SK-N-SH (cell line): Measurements from ENCODE around the gene BOK. TPM values are rescaled to one million over a fixed set of nuclear protein-coding genes. Genes with fewer than 3 reads are reported as not detected.

Experiments used
- CTCF ChIA-PET: fragments of 300-600, 350-600 bp; formaldehyde crosslinking; extraction: SDS; loops from one replicate; lab custom pipeline; 2021; lab: Yijun Ruan, JAX
- POLR2A ChIA-PET: fragments of 350-600 bp; sonication (Branson Sonifier 250); formaldehyde crosslinking; extraction: SDS; loops from one replicate; lab custom pipeline; 2020; ENCODE audit warnings: antibody characterized with exemption, inconsistent platforms; lab: Yijun Ruan, JAX
- DNase-seq: peaks from one replicate; pipeline ENCODE4 v3.0.0; 2012
- H2AFZ ChIP-seq: fragments of 200-600 bp; sonication (generic); 2 replicates; pipeline ENCODE4 v1.8.1; 2016; ENCODE audit warnings: antibody characterized with exemption, mild to moderate bottlenecking, low read depth
- H3F3A ChIP-seq: fragments of 200-600 bp; sonication (generic); replicated peaks from 2 replicates; pipeline ENCODE3; 2016; ENCODE audit warnings: antibody characterized with exemption, mild to moderate bottlenecking; ENCODE audit not compliant: insufficient read depth
- H3K27ac ChIP-seq, 2 experiments: fragments of 200-500 bp in 1 of 2; fragments of 200-600 bp in 1 of 2; sonication (Bioruptor generic) in 1 of 2; sonication (generic), shearing (Covaris generic) in 1 of 2; 2 replicates each; pipeline versions ENCODE4 v1.5.1 to v1.6.1; 2014 to 2016; ENCODE audit warnings: low read depth in 2 of 2, inconsistent platforms in 1 of 2, low read length in 1 of 2, mild to moderate bottlenecking in 1 of 2, mixed read lengths in 1 of 2
- H3K27me3 ChIP-seq: fragments of 200-600 bp; sonication (generic), shearing (Covaris generic); 2 replicates; pipeline ENCODE4 v1.6.1; 2016; ENCODE audit warnings: mixed run types; ENCODE audit not compliant: insufficient read depth
- H3K36me3 ChIP-seq, 2 experiments: fragments of 200-500 bp in 1 of 2; fragments of 200-600 bp in 1 of 2; sonication (Bioruptor generic) in 1 of 2; sonication (generic) in 1 of 2; replicated peaks in 1 of 2; 2 replicates each; pipeline versions ENCODE3 to v1.5.1; 2014 to 2016; ENCODE audit warnings: low read length in 1 of 2, mild to moderate bottlenecking in 1 of 2; ENCODE audit not compliant: insufficient read depth in 2 of 2, control insufficient read depth in 1 of 2
- H3K4me1 ChIP-seq, 2 experiments: fragments of 200-500 bp in 1 of 2; fragments of 200-600 bp in 1 of 2; sonication (Bioruptor generic) in 1 of 2; sonication (generic), shearing (Covaris generic) in 1 of 2; 2 replicates each; pipeline versions ENCODE4 v1.5.1 to v1.6.1; 2014 to 2016; ENCODE audit warnings: low read depth in 1 of 2, low read length in 1 of 2, mixed run types in 1 of 2; ENCODE audit not compliant: insufficient read depth in 2 of 2, control insufficient read depth in 1 of 2
- H3K4me2 ChIP-seq: fragments of 200-600 bp; sonication (generic), shearing (Covaris generic); 2 replicates; pipeline ENCODE4 v1.6.1; 2017; ENCODE audit warnings: mixed run types
- H3K4me3 ChIP-seq, 2 experiments: fragments of 200-500 bp in 1 of 2; fragments of 200-600 bp in 1 of 2; sonication (Bioruptor generic) in 1 of 2; sonication (generic), shearing (Covaris generic) in 1 of 2; 2 replicates each; pipeline versions ENCODE4 v1.5.1 to v1.8.1; 2014 to 2016; ENCODE audit warnings: low read depth in 2 of 2, inconsistent platforms in 1 of 2, low read length in 1 of 2, mild to moderate bottlenecking in 1 of 2, mixed read lengths in 1 of 2, moderate library complexity in 1 of 2
- H3K79me2 ChIP-seq: fragments of 200-600 bp; sonication (generic); 2 replicates; pipeline ENCODE4 v1.8.1; 2017; ENCODE audit warnings: mild to moderate bottlenecking; ENCODE audit not compliant: insufficient read depth
- H3K9ac ChIP-seq: fragments of 200-600 bp; sonication (generic); 2 replicates; pipeline ENCODE4 v1.6.1; 2017; ENCODE audit warnings: mixed run types
- H3K9me2 ChIP-seq: fragments of 200-600 bp; sonication (generic); 2 replicates; pipeline ENCODE4 v1.6.1; 2017; ENCODE audit warnings: mixed run types
- H3K9me3 ChIP-seq: fragments of 200-600 bp; sonication (generic); 2 replicates; pipeline ENCODE4 v1.6.1; 2017; ENCODE audit warnings: mixed run types, mild to moderate bottlenecking, moderate library complexity
- H4K20me1 ChIP-seq: fragments of 200-600 bp; sonication (generic); 2 replicates; pipeline ENCODE4 v1.6.1; 2017; ENCODE audit warnings: mild to moderate bottlenecking, mixed run types; ENCODE audit not compliant: insufficient read depth
- CTCF ChIP-seq: fragments of 200-600 bp; sonication (generic); IDR thresholded peaks from 2 replicates; pipeline ENCODE4 v1.6.1; 2017; ENCODE audit warnings: antibody characterized with exemption, mild to moderate bottlenecking, moderate library complexity
- ELF1 ChIP-seq: IDR thresholded peaks from 2 replicates; pipeline ENCODE4 v1.4.0; 2012
- EP300 ChIP-seq, 2 experiments: IDR thresholded peaks; 2 replicates each; pipeline versions ENCODE4 v1.4.0 to v1.6.1; 2012; ENCODE audit warnings: borderline replicate concordance in 1 of 2, low read depth in 1 of 2, low read length in 1 of 2
- FOSL2 ChIP-seq: IDR thresholded peaks from 2 replicates; pipeline ENCODE4 v1.4.0; 2012; ENCODE audit warnings: low read depth, mild to moderate bottlenecking, moderate library complexity, borderline replicate concordance
- JUND ChIP-seq: IDR thresholded peaks from 2 replicates; pipeline ENCODE4 v1.4.0; 2012
- MXI1 ChIP-seq: IDR thresholded peaks from 2 replicates; pipeline ENCODE4 v1.6.1; 2012; ENCODE audit warnings: mild to moderate bottlenecking, low read depth, low read length, improper control_type of control experiment
- PBX3 ChIP-seq: IDR thresholded peaks from 2 replicates; pipeline ENCODE4; 2012
- RAD21 ChIP-seq: IDR thresholded peaks from 2 replicates; pipeline ENCODE4 v1.6.1; 2012; ENCODE audit warnings: mild to moderate bottlenecking, low read length
- RXRA ChIP-seq: IDR thresholded peaks from 2 replicates; pipeline ENCODE4 v1.4.0; 2012; ENCODE audit warnings: low read depth, mild to moderate bottlenecking, borderline replicate concordance
- SMC3 ChIP-seq: IDR thresholded peaks from 2 replicates; pipeline ENCODE4 v1.6.1; 2012; ENCODE audit warnings: low read depth, low read length, improper control_type of control experiment
- TAF1 ChIP-seq: IDR thresholded peaks from 2 replicates; pipeline ENCODE4 v1.6.1; 2012; ENCODE audit warnings: low read depth, mild to moderate bottlenecking, low read length, moderate library complexity, borderline replicate concordance
- USF1 ChIP-seq: IDR thresholded peaks from 2 replicates; pipeline ENCODE4 v1.4.0; 2012; ENCODE audit warnings: low read depth, borderline replicate concordance
- USF2 ChIP-seq: fragments of 150-350 bp; IDR thresholded peaks from 2 replicates; pipeline ENCODE4 v1.6.1; 2017; ENCODE audit warnings: antibody characterized with exemption, low read length, low read depth, borderline replicate concordance
- YY1 ChIP-seq: IDR thresholded peaks from 2 replicates; pipeline ENCODE4 v1.4.0; 2012; ENCODE audit warnings: low read depth, mild to moderate bottlenecking
- ZBTB33 ChIP-seq: IDR thresholded peaks from 2 replicates; pipeline ENCODE4 v1.4.0; 2012; ENCODE audit warnings: low read depth, borderline replicate concordance
- WGBS: methylation state at CpG from one replicate; pipeline ENCODE4 v1.1.6; 2017; ENCODE audit warnings: low lambda C conversion rate; 5-methylcytosine and 5-hydroxymethylcytosine counted together
- polyA plus RNA-seq, 3 experiments: library from polyadenylated mRNA; depleted of rRNA; stranded (reverse); fragments of >200 nt; gene quantifications; 2 replicates each; pipeline ENCODE4 v1.2.3, GENCODE V29; 2012

The BOK gene
- polyA plus RNA-seq, 1 of the 3 experiments (the other 2 are of a cell fraction): 1.7 TPM

GRCh38 chr2:241559323-241560161 lies 997 bp downstream of the BOK start (continued):
- TF ChIP-seq ZBTB33: no peak
- TF ChIP-seq USF1: no peak
- no peak for TF ChIP-seq TAF1
- TF ChIP-seq SMC3: no peak
- TF ChIP-seq FOSL2: no peak
- no peak for TF ChIP-seq USF2
- TF ChIP-seq YY1: no peak
- TF ChIP-seq CTCF: no peak
- TF ChIP-seq EP300 (IDR thresholded peaks at IDR 0.05; ENCODE audit: borderline replicate concordance in 1 of 2, low read depth in 1 of 2, low read length in 1 of 2): no peak
- no peak for TF ChIP-seq ELF1
- TF ChIP-seq JUND: no peak

GRCh38 chr2:241560162-241560882 lies 1.8 kb downstream of the BOK start:
- no peak overlapping the region for H3K9ac ChIP-seq
- no peaks in the 10 kb centered on the region for H4K20me1 ChIP-seq
- peaks cover 12% of the 10 kb centered on the region; the same call in 1 of the 2 replicates for H3K9me3 ChIP-seq
- H3K4me3 ChIP-seq: peak overlapping the region in 1 of 2 experiments; percentile 13; a peak in 1 of 4 replicates
- H3K4me1 ChIP-seq: peaks cover 0 to 29% of the 10 kb centered on the region in 2 experiments; a peak in 1 of 4 replicates
- no peaks in the 10 kb centered on the region for H3K9me2 ChIP-seq
- no peak overlapping the region for H3K4me2 ChIP-seq
- H3K27ac ChIP-seq: peak overlapping the region in 1 of 2 experiments; percentile 74; a peak in 2 of 4 replicates
- WGBS: 56% methylated on average over 4 of the region's 18 CpGs
- TF ChIP-seq RAD21 (no peak), PBX3 (no peak), MXI1 (no peak), RXRA (no peak), YY1 (no peak), JUND (no peak), SMC3 (no peak)
- DNase-seq: peak; percentile 58
- H3K79me2 ChIP-seq: no peaks in the 10 kb centered on the region
- no peaks in the 10 kb centered on the region for H3K36me3 ChIP-seq
- H3F3A ChIP-seq: no peaks in the 10 kb centered on the region
- H2AFZ ChIP-seq: no peak overlapping the region
- H3K27me3 ChIP-seq: peaks cover 8% of the 10 kb centered on the region; the same call in 1 of the 2 replicates
- ChIA-PET CTCF (interaction anchor here (1.2 to 1.3 kb wide), 3 partner anchors 15 to 66 kb away, joined by 3 to 4 read pairs (median 3); no protein-coding TSS in a partner anchor), POLR2A (no interaction called here)
